BE2C (cell line): ENCODE results near the gene IRX4.

Experiments
- DNase-seq: peaks from one replicate; pipeline ENCODE4 v3.0.0-alpha.2; 2020
- H3K27me3 ChIP-seq: fragments of 250-450 bp; sonication (Bioruptor Pico); 2 replicates; pipeline ENCODE4 v1.5.1; 2020; ENCODE audit warnings: mild to moderate bottlenecking
- H3K36me3 ChIP-seq: fragments of 250-450 bp; sonication (Bioruptor Pico); 2 replicates; pipeline ENCODE4 v1.5.1; 2020; ENCODE audit warnings: mild to moderate bottlenecking
- H3K4me1 ChIP-seq: fragments of 250-450 bp; sonication (Bioruptor Pico); 2 replicates; pipeline ENCODE4 v1.5.1; 2020
- H3K4me3 ChIP-seq: 2 replicates; pipeline ENCODE4 v1.5.1; 2011; ENCODE audit warnings: low read depth, low read length
- H3K9me3 ChIP-seq: fragments of 250-450 bp; sonication (Bioruptor Pico); 2 replicates; pipeline ENCODE4 v1.5.1; 2020
- CTCF ChIP-seq: IDR thresholded peaks from 2 replicates; pipeline ENCODE4 v1.5.1; 2012; ENCODE audit warnings: mild to moderate bottlenecking, low read depth, low read length

Gene IRX4

GRCh38 chr5:1894243-1894642 is 11.5 kb upstream of the IRX4 start:
- Histone ChIP-seq H3K4me1 (no peaks in the 10 kb centered on the region), H3K27me3 (peaks cover 96% of the 10 kb centered on the region)

GRCh38 chr5:1893754-1894153 is 11.0 kb upstream of the IRX4 start:
- Histone ChIP-seq H3K4me3 (no peak overlapping the region), H3K9me3 (no peaks in the 10 kb centered on the region), H3K4me1 (no peaks in the 10 kb centered on the region), H3K36me3 (no peaks in the 10 kb centered on the region), H3K27me3 (peaks cover 97% of the 10 kb centered on the region)
- DNase-seq: peak; percentile 1
- no peak for TF ChIP-seq CTCF

More at GRCh38 chr5:1894243-1894642, 11.5 kb upstream of the IRX4 start:
- no peaks in the 10 kb centered on the region for H3K9me3 ChIP-seq
- no peaks in the 10 kb centered on the region for H3K36me3 ChIP-seq
- no peak for DNase-seq
- no peak for TF ChIP-seq CTCF
- H3K4me3 ChIP-seq: no peak overlapping the region

GRCh38 chr5:1892685-1893445 is 10.1 kb upstream of the IRX4 start:
- Histone ChIP-seq H3K27me3 (peaks cover 97% of the 10 kb centered on the region), H3K4me3 (no peak overlapping the region), H3K4me1 (no peaks in the 10 kb centered on the region), H3K36me3 (no peaks in the 10 kb centered on the region), H3K9me3 (no peaks in the 10 kb centered on the region)
- TF ChIP-seq CTCF: no peak
- DNase-seq: peak; percentile 1

- Histone ChIP-seq H3K27me3 (peaks cover 97% of the 10 kb centered on the region), H3K4me1 (no peaks in the 10 kb centered on the region), H3K36me3 (no peaks in the 10 kb centered on the region), H3K9me3 (no peaks in the 10 kb centered on the region), H3K4me3 (no peak overlapping the region)
- no peak for DNase-seq
- TF ChIP-seq CTCF: no peak
These were observed 9.5 kb upstream of the IRX4 start for GRCh38 chr5:1892211-1892610.

GRCh38 chr5:1891391-1891790 is 8.7 kb upstream of the IRX4 start:
- H3K9me3 ChIP-seq: no peaks in the 10 kb centered on the region
- no peaks in the 10 kb centered on the region for H3K4me1 ChIP-seq
- H3K36me3 ChIP-seq: no peaks in the 10 kb centered on the region
- H3K27me3 ChIP-seq: peaks cover 96% of the 10 kb centered on the region
- H3K4me3 ChIP-seq: no peak overlapping the region
- no peak for TF ChIP-seq CTCF
- DNase-seq: no peak

GRCh38 chr5:1890296-1890695 is 7.6 kb upstream of the IRX4 start:
- H3K4me3 ChIP-seq: no peak overlapping the region
- TF ChIP-seq CTCF: no peak
- H3K9me3 ChIP-seq: no peaks in the 10 kb centered on the region
- no peaks in the 10 kb centered on the region for H3K4me1 ChIP-seq
- no peak for DNase-seq
- no peaks in the 10 kb centered on the region for H3K36me3 ChIP-seq
- H3K27me3 ChIP-seq: peaks cover 98% of the 10 kb centered on the region
